GM23248 (cell line): ENCODE data around the gene SEMA3G. TPM values are rescaled to one million over a fixed set of nuclear protein-coding genes. Genes with fewer than 3 reads are reported as not detected.

Experiments used
- DNase-seq: peaks from one replicate; pipeline ENCODE4 v3.0.0-alpha.2; 2015
- H2AFZ ChIP-seq: fragments of 200-600 bp; sonication (generic); 2 replicates; pipeline ENCODE4 v1.6.1; 2016; ENCODE audit warnings: antibody characterized with exemption
- H3F3A ChIP-seq: fragments of 200-600 bp; sonication (generic); 2 replicates; pipeline ENCODE4 v1.6.1; 2016; ENCODE audit warnings: mild to moderate bottlenecking, antibody characterized with exemption, mixed run types; ENCODE audit not compliant: insufficient read depth
- H3K27ac ChIP-seq: fragments of 200-600 bp; sonication (generic); 2 replicates; pipeline ENCODE4 v1.5.1; 2016; ENCODE audit warnings: mild to moderate bottlenecking
- H3K27me3 ChIP-seq: fragments of 200-600 bp; sonication (generic); replicated peaks from 2 replicates; pipeline ENCODE4 v1.6.1; 2016; ENCODE audit warnings: mild to moderate bottlenecking; ENCODE audit not compliant: insufficient read depth
- H3K36me3 ChIP-seq: fragments of 200-600 bp; sonication (generic); 2 replicates; pipeline ENCODE4 v1.6.1; 2016; ENCODE audit warnings: low read depth, mild to moderate bottlenecking
- H3K4me1 ChIP-seq: fragments of 200-600 bp; sonication (generic); 2 replicates; pipeline ENCODE4 v1.6.1; 2016; ENCODE audit warnings: mild to moderate bottlenecking; ENCODE audit not compliant: insufficient read depth
- H3K4me2 ChIP-seq: fragments of 200-600 bp; sonication (generic); one replicate; pipeline ENCODE4 v1.6.1; 2016; ENCODE audit warnings: mild to moderate bottlenecking; ENCODE audit not compliant: unreplicated experiment
- H3K4me3 ChIP-seq: fragments of 200-600 bp; sonication (generic); 2 replicates; pipeline ENCODE4 v1.5.1; 2016; ENCODE audit warnings: mild to moderate bottlenecking
- H3K79me2 ChIP-seq: fragments of 200-600 bp; sonication (generic); 2 replicates; pipeline ENCODE4 v1.6.1; 2016; ENCODE audit warnings: mild to moderate bottlenecking; ENCODE audit not compliant: insufficient read depth
- H3K9ac ChIP-seq: fragments of 200-600 bp; sonication (generic); 2 replicates; pipeline ENCODE4 v1.6.1; 2016; ENCODE audit warnings: mild to moderate bottlenecking
- H3K9me2 ChIP-seq: fragments of 200-600 bp; sonication (generic); 2 replicates; pipeline ENCODE4 v1.6.1; 2016; ENCODE audit warnings: mixed run types, mild to moderate bottlenecking, moderate library complexity; ENCODE audit not compliant: insufficient read depth
- H3K9me3 ChIP-seq: fragments of 200-600 bp; sonication (generic); one replicate; pipeline ENCODE4 v1.6.1; 2017; ENCODE audit warnings: low read depth
- H4K20me1 ChIP-seq: fragments of 200-600 bp; sonication (generic); 2 replicates; pipeline ENCODE4 v1.6.0; 2016; ENCODE audit not compliant: insufficient read depth
- EZH2 ChIP-seq: fragments of 200-600 bp; sonication (generic); IDR thresholded peaks from 2 replicates; pipeline ENCODE4 v1.6.1; 2018; ENCODE audit warnings: antibody characterized with exemption, mild to moderate bottlenecking; ENCODE audit not compliant: insufficient read depth, poor library complexity, severe bottlenecking
- EZH2phosphoT487 ChIP-seq: fragments of 200-600 bp; sonication (generic); IDR thresholded peaks from 2 replicates; pipeline ENCODE4 v1.6.1; 2018; ENCODE audit warnings: antibody characterized with exemption, moderate library complexity, mild to moderate bottlenecking, low read depth; ENCODE audit not compliant: insufficient read depth
- WGBS, 2 experiments: methylation state at CpG; one replicate each; pipeline ENCODE4 v1.1.6; 2015 to 2017; ENCODE audit warnings: low lambda C conversion rate in 2 of 2, low coverage in 1 of 2; ENCODE audit errors: missing lambda C conversion rate in 2 of 2; 5-methylcytosine and 5-hydroxymethylcytosine counted together
- in situ Hi-C: fragments of 300-500 bp; cut with MboI; formaldehyde crosslinking; loops from 2 replicates; pipeline ENCODE4 v1.15.0; 2020
- polyA plus RNA-seq: library from polyadenylated mRNA; unstranded; fragments of >200 nt; fragmentation: Nextera tagmentation; extraction: Ambion mirVana; gene quantifications from 2 replicates; pipeline ENCODE4 v1.2.1, GENCODE V29; 2016
- total RNA-seq: library from RNA; depleted of rRNA; stranded (reverse); fragments of >200 nt; shearing (Covaris generic); gene quantifications from 2 replicates; pipeline ENCODE4 v1.2.3, GENCODE V29; 2014

Gene SEMA3G
- total and polyA plus RNA-seq, 2 experiments from 2014 or later, result 0.21 TPM; not detected in 1

DNA sequence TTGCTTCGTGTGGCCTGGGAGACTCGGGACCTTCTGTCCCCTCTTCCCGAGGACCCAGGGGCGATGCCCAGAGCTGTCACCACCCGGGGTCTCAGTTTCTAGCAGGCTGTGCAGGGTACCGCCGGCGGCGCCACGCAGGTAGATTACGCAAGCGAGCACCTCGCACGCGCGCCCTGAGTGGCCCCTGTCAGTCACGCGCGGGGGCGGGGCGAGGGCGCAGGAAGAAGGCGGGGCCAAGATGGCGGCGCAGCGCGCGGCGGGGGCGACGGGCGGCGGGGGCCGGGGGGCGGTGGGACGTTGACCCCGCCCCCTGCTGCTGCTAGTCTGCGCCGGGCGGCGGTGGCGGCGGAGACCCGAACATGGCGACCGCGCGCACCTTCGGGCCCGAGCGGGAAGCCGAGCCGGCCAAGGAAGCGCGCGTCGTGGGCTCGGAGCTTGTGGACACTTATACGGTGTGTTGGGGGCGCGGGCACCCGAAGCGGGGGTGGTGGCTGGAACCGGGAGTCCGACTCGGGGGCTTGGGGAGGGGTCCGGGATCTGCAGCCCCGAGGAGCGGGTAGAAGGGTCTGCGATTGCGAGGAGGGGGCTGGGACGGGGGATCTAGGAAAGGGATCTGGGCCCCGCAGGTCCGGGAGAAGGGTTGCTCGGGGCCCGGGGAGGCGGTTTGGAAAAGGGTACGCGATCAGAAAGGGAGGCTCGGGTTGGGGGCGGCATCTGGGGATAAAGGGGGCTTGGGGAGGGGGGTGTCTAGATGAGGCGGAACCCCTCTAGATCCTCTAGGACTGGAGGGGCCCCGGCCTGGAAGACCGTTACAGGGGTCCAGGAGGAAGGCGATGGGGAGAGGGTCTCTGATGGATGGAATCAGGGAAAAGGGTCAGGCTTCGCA, 10.6 kb upstream of the SEMA3G start, which contains the start of gene NISCH:
Gene NISCH (plus strand): TSS at position 322 of the 886 bp plus-strand sequence. CDS start 38 bp downstream, at position 360.
- H3K79me2 ChIP-seq, result peaks cover 54% of the 10 kb centered on the region
- peak within 1 kb of the TSS; percentile 94 for H2AFZ ChIP-seq
- peak within 1 kb of the TSS; percentile 95 for H3K4me2 ChIP-seq
- H3K27me3 ChIP-seq, result no peaks in the 10 kb centered on the region
- H3K9me3 ChIP-seq, result no peaks in the 10 kb centered on the region
- in situ Hi-C loops, result no loop called here
- H3K9me2 ChIP-seq, result no peaks in the 10 kb centered on the region
- H3F3A ChIP-seq, result 0 out of 2 replicates have a peak, but pooled peaks cover 5% of the 10 kb centered on the region
- H3K36me3 ChIP-seq, result peaks cover 24% of the 10 kb centered on the region
- peak; percentile 92 for DNase-seq
- peak within 1 kb of the TSS; percentile 57 for H3K27ac ChIP-seq
- 1% methylated on average over 34 to 72 of the region's 86 CpGs for WGBS, 2 experiments
- peak within 1 kb of the TSS; percentile 96 for H3K4me3 ChIP-seq
- no peaks in the 10 kb centered on the region for H4K20me1 ChIP-seq
- TF ChIP-seq EZH2 (no peak), EZH2phosphoT487 (no peak)
- H3K9ac ChIP-seq, result peak within 1 kb of the TSS; percentile 94
- no peaks in the 10 kb centered on the region for H3K4me1 ChIP-seq

DNA sequence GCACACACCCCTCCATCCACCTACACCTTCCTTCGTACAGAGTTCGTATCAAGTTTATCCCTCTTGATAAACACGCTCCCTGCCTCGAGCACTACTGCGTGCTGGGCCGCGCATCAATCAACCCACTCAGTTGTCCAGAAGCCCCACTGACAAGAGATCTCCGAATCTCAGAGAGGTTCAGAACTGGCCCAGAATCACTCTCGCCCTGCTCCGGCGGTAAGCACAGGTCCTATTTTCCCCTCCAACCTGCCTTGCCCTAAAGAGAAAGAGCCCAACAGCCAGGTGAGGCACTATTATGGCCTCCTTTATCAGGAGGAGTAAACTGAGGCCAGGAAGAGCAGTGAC, 10.0 kb upstream of the SEMA3G start:
- Histone ChIP-seq H3F3A (0 out of 2 replicates have a peak, but pooled peaks cover 5% of the 10 kb centered on the region), H3K9me3 (no peaks in the 10 kb centered on the region), H3K79me2 (peaks cover 48% of the 10 kb centered on the region), H3K4me1 (no peaks in the 10 kb centered on the region), H3K4me2 (peak overlapping the region; percentile 83), H2AFZ (peak overlapping the region; percentile 94), H3K36me3 (peaks cover 20% of the 10 kb centered on the region; the same call in 1 of the 2 replicates), H3K27ac (peak overlapping the region; percentile 57), H3K27me3 (no peaks in the 10 kb centered on the region), H4K20me1 (no peaks in the 10 kb centered on the region), H3K4me3 (peak overlapping the region; percentile 96), H3K9ac (peak overlapping the region; percentile 94), H3K9me2 (no peaks in the 10 kb centered on the region)
- TF ChIP-seq EZH2phosphoT487, result no peak
- no peak for TF ChIP-seq EZH2
- in situ Hi-C loops, result no loop called here
- no peak for DNase-seq
- WGBS, 2 experiments, result 62 to 63% methylated on average over 11 of the region's 11 CpGs

DNA sequence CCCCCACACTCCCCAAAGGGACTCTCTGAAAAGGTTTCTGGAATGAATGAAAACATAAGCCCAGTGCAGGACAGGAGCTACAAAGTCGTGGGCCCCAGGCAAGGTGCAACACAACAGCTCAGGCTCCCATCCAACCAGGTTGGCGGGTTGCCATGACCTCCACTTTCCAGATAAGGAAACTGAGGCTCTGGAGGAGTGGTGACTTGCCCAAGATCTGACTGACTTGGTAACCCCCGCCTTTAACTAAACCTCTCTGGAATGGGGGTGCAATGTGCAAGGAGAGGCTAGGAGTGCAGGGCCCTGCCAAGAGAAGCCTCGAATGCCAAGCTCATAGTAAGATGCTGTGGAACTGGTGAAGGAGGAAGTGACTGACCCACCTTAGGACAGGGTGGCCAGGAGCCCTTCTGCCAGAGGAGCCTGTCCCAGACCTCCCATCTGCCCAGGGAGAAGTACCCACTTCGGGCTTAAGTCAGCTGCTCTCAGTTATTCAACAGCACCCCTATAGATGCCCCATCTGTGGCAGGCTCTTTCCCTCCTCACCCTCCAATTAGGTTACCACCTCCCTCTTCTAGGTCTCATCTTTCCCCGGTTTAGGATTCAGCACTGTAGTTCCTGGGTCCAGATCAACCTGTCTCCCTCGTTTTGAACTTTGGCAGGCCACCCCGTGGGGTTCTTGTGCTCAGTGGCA, 9.5 kb upstream of the SEMA3G start:
- in situ Hi-C loops, result no loop called here
- H3K9me2 ChIP-seq, result no peaks in the 10 kb centered on the region
- peak overlapping the region; percentile 96; the same call in 1 of the 2 replicates for H3K4me3 ChIP-seq
- peaks cover 43% of the 10 kb centered on the region for H3K79me2 ChIP-seq
- H3K36me3 ChIP-seq, result peaks cover 16% of the 10 kb centered on the region; the same call in 1 of the 2 replicates
- no peak overlapping the region for H3K27ac ChIP-seq
- peak overlapping the region; percentile 94 for H2AFZ ChIP-seq
- H3K4me2 ChIP-seq, result peak overlapping the region; percentile 83
- TF ChIP-seq EZH2phosphoT487 (no peak), EZH2 (no peak)
- no peaks in the 10 kb centered on the region for H3K27me3 ChIP-seq
- H4K20me1 ChIP-seq, result no peaks in the 10 kb centered on the region
- 67 to 71% methylated on average over 8 of the region's 8 CpGs for WGBS, 2 experiments
- DNase-seq, result no peak
- no peaks in the 10 kb centered on the region for H3K9me3 ChIP-seq
- peak overlapping the region; percentile 94 for H3K9ac ChIP-seq
- H3K4me1 ChIP-seq, result no peaks in the 10 kb centered on the region
- 0 out of 2 replicates have a peak, but pooled peaks cover 5% of the 10 kb centered on the region for H3F3A ChIP-seq

DNA sequence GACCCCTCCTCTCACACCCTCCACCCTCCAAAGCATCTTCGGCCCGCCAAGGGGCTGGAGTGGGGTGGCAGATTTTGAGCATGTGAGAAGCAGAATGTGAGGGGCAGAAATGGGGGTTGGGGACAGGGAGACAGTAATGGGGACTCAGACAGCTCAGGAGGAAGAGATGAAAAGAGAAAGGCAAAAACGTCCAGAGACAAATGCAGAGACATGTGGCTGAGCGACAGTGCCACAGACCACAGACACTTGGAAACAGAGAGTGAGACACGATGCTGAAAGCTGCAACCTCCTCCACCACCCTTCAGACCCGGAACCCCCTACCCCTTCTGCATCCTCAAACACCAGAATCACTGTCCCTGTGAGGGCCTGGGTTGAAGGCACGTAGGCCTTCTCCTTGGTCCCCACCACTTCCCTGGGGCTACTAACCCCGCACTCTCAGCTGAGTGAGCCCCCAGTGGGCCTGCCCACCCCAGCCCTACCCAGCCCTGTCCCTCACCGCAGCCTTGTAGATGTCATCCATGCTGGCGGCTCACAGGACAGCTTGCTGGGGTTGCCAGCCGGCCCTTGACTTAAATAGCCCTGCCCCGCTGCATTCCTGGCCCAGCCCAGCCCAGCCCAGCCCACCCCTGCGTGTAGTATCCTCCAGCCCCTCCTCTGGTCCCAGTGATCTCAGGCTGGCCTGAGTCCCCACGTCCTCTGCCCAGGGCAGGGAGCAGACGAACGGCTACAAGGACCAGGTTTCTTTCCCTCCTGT, 8.8 kb upstream of the SEMA3G start, which contains the start of gene TNNC1:
Gene TNNC1 (minus strand): TSS at position 546 of the 754 bp plus-strand sequence. CDS start 26 bp downstream, at position 520.
- H3K36me3 ChIP-seq, result peaks cover 10% of the 10 kb centered on the region; the same call in 1 of the 2 replicates
- no peaks in the 10 kb centered on the region for H4K20me1 ChIP-seq
- peak within 1 kb of the TSS; percentile 94 for H2AFZ ChIP-seq
- H3K4me2 ChIP-seq, result peak within 1 kb of the TSS; percentile 83
- DNase-seq, result no peak
- H3K4me1 ChIP-seq, result no peaks in the 10 kb centered on the region
- H3K27ac ChIP-seq, result no peak within 1 kb of the TSS
- 0 out of 2 replicates have a peak, but pooled peaks cover 5% of the 10 kb centered on the region for H3F3A ChIP-seq
- H3K79me2 ChIP-seq, result peaks cover 36% of the 10 kb centered on the region
- in situ Hi-C loops, result no loop called here
- WGBS, 2 experiments, result 77 to 81% methylated on average over 10 to 16 of the region's 16 CpGs
- no peaks in the 10 kb centered on the region for H3K27me3 ChIP-seq
- H3K9me2 ChIP-seq, result no peaks in the 10 kb centered on the region
- TF ChIP-seq EZH2phosphoT487 (no peak), EZH2 (no peak)
- H3K4me3 ChIP-seq, result peak within 1 kb of the TSS; percentile 96
- no peaks in the 10 kb centered on the region for H3K9me3 ChIP-seq
- H3K9ac ChIP-seq, result peak within 1 kb of the TSS; percentile 94
